Cardiac fibroblast (primary cell): ENCODE measurements around the gene TEX14.

Experiments used
- DNase-seq, 2 donors: peaks; one replicate each; pipeline versions ENCODE4 v3.0.0 to v3.0.0-alpha.2; 2010; ENCODE audit warnings: low read depth in 2 of 2
- H3K4me3 ChIP-seq, 2 donors: replicated peaks in 1 of 2; 1 replicate in 1 of 2; 2 replicates in 1 of 2; pipeline ENCODE4 v1.5.1; 2011; ENCODE audit warnings: low read depth in 2 of 2, low read length in 2 of 2, mild to moderate bottlenecking in 2 of 2, moderate library complexity in 1 of 2
- CTCF ChIP-seq: IDR thresholded peaks from one replicate; pipeline ENCODE4 v1.5.1; 2011; ENCODE audit warnings: low read depth, mild to moderate bottlenecking, low read length, inconsistent platforms

The TEX14 gene

DNA sequence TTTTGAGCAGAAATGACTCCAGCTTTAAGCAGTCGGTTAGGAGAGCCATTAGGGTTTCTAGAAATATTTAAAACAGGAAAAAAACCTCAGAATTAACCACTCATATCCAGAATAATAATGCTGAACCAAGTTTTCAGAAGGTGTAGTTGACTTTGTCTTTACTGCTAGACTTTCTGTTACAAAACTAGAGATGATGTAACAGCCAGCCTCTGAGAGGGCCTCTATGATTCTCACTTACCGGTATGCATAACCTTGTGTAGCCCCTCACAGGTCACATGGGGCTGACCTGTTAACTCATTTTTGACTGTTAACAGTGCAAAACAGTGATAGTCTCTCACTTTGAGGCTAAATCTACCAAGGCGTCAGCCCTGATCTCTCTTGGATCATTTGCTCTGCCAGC lies 74.3 kb downstream of the TEX14 start:
- DNase-seq: no peak
- no peak for TF ChIP-seq CTCF

GRCh38 chr17:58615768-58616659 lies 75.8 kb downstream of the TEX14 start:
- DNase-seq: peak; percentile 6 to 22
- no peak overlapping the region for H3K4me3 ChIP-seq
- TF ChIP-seq CTCF: no peak

More for the DNA sequence above, 74.3 kb downstream of the TEX14 start:
- H3K4me3 ChIP-seq: no peak overlapping the region

GRCh38 chr17:58614859-58615459 lies 76.9 kb downstream of the TEX14 start:
- no peak overlapping the region for H3K4me3 ChIP-seq
- DNase-seq: peak in 1 of 2 donors; percentile 5
- TF ChIP-seq CTCF: no peak

GRCh38 chr17:58611331-58611730 lies 80.5 kb downstream of the TEX14 start:
- no peak overlapping the region for H3K4me3 ChIP-seq
- no peak for DNase-seq
- no peak for TF ChIP-seq CTCF

GRCh38 chr17:58606934-58607333 lies 84.9 kb downstream of the TEX14 start:
- H3K4me3 ChIP-seq: no peak overlapping the region

GRCh38 chr17:58605986-58606385 lies 85.9 kb downstream of the TEX14 start:
- no peak for TF ChIP-seq CTCF
- no peak for DNase-seq
- no peak overlapping the region for H3K4me3 ChIP-seq

More at GRCh38 chr17:58606934-58607333, 84.9 kb downstream of the TEX14 start:
- DNase-seq: no peak
- no peak for TF ChIP-seq CTCF
